ENCODE results near the gene MTMR3.

Gene MTMR3

DNA sequence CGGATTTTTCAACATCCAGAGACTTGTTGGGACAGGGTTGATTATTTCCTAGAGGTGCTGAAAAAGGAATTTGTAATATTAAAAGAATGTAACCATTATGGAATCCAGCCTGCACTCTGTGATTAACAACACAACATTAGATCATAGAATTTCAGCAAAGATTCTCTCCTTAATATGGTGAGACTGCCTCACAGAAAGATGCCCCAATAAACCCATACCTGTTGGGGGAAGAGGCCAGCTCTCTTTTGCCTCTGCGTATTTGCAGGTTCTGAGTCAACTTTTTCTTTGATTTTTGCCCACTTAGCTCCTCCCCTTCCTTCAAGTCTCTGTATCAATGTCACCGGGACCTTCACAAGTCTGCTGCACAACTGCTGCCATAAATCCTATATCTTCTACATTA lies 12.4 kb upstream of the MTMR3 start:
- DNase-seq (ENCODE audit: low spot score): no peak

DNA sequence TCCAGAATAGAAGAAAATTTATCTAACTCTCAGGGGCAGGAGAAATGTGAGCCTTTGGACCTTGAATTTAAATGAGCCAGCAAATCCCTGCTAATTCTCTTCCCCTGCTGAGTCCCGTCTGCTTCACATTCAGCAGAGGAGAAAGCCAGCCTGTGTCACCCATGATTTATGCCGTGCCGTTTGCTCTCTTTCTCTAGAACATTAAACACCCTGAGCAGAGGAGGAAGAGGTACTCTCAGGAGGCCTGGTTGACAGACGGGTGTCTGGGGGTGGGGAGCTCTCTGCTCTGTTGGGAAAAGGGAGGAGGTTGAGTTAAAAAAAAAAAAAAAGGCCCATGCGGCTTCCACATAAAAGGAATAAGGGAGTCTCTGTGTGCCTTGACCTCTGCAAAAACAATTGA lies 11.3 kb upstream of the MTMR3 start:
- DNase-seq (ENCODE audit: low spot score): no peak

DNA sequence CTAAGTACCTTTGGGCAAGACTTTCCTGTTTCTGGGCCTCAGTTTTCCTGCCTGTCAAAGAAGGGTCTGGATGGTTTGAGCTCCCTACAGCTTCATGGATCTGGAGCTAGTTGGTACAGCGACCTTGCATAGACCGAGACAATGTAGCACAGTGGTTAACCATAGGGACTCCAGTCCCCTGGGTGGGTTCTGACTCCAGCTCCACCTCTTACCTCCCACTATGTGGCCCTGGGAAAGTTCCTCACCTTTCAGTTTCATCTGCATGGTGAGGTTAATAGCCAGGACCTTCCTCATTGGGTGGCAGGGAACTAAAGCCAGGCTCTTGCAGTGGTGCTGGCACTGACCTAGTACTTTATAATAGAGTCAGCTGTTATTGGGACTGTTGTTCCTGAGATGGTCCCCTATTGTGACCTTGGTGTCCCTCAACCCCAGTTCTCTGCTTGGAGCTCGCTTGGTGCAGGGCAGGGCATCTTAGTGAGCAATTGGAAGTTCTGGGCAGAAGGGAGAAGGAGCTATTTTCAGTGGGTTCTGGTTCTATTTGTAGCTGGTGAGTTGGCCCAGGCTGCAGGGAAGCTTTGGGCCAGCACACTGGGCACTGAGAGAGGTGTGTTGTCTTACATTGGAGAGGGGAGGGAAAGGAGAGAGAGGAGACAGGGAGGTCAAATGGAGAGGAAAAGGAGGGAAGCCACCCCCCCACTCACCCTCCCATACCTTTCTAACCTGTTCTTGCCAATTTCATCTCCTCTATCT lies 10.7 kb upstream of the MTMR3 start:
- DNase-seq (ENCODE audit: low spot score): no peak

DNA sequence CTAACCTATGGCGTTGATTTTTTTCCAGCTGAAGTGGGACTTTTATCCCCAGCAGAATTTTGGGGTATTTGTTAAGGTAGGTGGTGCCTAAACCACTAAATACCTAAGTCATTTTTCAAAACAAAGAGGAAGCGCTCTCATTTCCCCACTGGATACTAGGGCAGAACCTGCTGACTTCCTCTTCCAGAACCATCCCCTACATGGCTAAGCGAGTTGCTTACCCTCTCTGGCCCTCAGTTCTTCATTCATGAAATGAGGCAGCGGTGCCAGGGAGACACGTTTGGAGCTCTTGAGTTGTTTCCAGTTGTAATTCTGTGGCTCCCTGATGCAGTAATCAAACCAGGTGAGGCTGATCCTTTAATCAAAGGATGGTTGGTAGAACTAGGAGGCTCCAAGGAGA lies 10.0 kb upstream of the MTMR3 start:
- DNase-seq (ENCODE audit: low spot score): no peak

DNA sequence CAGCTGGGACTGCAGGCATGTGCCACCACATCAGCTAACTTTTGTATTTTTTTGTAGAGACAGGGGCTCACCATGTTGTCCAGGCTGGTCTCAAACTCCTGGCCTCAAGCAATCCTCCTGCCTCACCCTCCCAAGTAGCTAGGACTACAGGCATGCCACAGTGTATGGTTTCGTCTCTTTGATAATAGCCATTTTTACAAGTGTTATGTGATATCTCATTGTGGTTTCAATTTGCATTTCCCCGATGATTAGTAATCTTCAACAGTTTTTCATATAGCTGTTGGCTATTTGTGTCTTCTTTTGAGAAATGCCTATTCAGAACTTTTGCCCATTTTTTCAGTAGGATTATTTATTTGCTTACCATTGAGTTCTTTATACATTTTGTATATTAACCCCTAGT lies 9.0 kb upstream of the MTMR3 start:
- DNase-seq (ENCODE audit: low spot score): no peak

DNA sequence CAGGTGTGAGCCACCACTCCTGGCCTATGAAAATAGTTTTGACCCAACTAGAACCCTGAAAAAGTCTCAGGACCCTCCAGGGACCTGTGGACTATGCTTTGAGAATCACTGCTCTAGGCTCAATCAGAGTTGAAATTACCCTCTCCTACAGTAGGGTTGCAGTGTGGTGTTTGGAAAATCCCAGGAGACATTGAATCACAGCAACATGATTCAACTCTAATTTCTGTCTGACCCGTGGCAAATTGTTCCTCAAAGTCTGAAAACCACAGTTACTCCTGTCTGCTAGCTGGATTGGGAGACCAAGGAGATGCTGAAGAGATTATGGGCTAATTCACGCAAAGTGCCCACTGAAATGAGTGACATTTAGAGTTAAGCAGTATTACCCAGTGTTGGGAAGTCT lies 5.4 kb upstream of the MTMR3 start:
- no peak for DNase-seq (ENCODE audit: low spot score)

DNA sequence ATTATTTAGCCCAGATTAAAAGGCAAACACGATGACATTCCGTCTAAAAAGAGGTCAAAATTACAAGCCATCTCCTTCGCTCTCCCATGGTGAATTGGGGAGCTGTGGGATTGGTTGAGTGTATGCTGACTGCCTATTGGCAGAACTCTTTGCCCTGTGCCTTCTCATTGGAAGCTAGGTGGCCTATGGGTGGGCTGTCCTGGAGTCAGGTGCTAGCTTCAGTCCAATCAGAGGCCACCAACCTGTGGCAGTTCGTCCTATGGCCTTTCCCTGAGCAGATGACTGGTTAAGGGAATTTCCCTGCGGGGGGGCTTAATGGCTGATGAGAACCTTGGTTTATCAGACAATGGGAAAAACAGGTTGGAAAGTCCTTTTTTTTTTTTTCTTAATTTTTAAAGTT lies 3.2 kb upstream of the MTMR3 start:
- DNase-seq (ENCODE audit: low spot score): no peak

DNA sequence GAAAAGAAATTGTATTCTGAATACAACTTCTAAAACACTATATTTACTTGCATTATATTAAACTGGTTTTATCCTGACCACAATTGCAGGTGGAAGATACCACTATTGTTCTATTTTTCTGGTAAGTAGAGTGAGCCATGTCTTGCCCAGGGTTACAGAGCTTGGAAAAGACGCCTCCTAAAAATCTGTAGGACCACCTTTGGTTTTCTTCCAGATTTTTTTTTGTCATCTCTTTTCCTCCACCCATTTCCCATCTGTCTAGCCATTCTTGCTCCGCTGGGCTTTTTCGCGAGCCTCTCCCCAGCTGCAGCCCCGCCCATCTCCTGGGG lies 294 bp upstream of the MTMR3 start:
- no peak for DNase-seq (ENCODE audit: low spot score)

DNA sequence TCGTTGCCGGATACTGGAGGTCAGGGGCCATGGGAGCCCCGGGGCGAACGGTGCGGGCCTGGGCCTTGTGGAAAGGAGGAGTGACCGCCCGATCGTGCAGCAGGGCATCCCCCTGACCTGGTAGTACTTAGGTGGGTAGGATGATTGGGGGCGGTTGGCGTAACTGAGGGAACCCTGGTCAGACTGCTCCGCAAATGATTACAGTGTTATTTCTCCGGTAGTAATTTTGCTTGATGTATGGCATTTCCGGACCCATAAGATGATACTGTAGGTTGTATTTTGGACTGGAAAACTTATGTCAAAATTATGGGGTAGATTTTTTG lies 762 bp downstream of the MTMR3 start:
- no peak for DNase-seq (ENCODE audit: low spot score)

DNA sequence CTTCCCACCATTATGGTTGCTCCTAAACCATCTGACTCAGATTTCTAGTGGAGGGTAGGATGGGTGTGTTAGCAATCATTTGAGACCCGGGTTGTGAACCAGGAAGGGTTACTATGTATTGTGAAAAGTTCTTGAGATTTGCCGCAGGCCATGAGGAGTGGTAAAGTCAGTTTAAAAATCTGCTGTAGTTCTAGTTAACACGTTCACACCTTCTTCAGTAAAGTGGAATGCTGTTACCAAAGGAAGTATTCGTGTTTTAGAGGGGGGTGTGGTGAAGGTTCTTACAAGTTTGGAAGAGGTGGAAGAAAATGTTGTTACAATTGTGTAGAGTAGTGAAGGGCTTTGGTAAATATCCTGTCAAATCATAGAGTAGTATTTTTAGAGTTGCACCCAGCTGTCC lies 2.6 kb downstream of the MTMR3 start:
- no peak for DNase-seq (ENCODE audit: low spot score)

DNA sequence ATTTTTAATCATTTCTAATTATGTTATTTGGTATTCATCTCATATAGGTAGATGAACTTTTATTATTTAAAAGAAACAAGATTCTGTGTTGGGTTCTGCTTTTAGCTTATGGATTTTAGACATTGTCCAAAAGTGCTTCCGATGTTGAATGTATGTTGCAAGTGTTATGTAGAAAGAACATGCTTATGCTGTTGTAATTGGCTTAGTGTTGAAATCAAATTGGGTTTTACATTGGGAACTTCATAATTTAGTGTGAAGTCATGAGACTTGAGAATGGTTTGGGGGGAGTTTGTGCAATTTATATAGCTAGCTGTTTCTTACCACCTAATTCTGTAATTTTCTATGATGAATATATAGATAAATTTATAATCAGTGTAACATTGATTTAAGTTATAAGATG lies 3.6 kb downstream of the MTMR3 start:
- DNase-seq (ENCODE audit: low spot score): no peak

DNA sequence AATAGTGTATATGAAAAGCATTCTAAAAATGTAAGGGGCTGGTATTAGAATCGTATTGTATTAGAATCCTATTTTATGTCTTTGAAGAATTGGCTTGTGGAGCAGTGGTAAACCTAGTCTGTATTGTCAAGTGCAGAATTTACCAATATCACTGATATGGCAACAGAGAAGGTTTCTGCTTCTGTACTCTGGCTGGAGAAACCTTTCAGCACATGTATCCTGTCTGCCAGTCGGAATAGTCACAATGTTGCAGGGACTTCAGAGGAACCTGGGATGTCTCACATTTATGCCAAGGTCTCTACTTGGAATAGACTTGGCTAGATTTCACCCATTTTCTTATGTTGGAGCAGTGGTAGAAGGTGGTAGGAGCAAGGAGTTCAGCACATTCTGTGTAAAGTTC lies 4.4 kb downstream of the MTMR3 start:
- no peak for DNase-seq (ENCODE audit: low spot score)

DNA sequence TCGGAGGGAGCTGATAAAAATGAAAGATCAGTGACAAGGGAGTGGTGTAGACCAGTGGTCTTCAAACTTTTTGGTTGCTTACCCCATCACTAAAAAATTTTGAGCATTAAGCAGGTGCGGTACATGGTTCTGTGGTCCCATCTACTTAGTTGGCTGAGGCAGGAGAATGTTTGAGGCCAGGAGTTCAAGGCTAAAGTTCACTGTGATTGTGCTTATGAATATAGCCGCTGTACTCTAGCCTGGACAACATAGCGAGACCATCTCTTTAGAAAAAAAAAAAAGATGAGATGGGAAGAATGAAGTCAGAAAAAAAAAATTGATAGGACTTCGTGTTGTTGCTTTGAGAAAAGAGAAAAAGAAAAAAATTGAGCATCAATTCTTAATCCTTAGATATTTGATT lies 7.8 kb downstream of the MTMR3 start:
- no peak for DNase-seq (ENCODE audit: low spot score)

DNA sequence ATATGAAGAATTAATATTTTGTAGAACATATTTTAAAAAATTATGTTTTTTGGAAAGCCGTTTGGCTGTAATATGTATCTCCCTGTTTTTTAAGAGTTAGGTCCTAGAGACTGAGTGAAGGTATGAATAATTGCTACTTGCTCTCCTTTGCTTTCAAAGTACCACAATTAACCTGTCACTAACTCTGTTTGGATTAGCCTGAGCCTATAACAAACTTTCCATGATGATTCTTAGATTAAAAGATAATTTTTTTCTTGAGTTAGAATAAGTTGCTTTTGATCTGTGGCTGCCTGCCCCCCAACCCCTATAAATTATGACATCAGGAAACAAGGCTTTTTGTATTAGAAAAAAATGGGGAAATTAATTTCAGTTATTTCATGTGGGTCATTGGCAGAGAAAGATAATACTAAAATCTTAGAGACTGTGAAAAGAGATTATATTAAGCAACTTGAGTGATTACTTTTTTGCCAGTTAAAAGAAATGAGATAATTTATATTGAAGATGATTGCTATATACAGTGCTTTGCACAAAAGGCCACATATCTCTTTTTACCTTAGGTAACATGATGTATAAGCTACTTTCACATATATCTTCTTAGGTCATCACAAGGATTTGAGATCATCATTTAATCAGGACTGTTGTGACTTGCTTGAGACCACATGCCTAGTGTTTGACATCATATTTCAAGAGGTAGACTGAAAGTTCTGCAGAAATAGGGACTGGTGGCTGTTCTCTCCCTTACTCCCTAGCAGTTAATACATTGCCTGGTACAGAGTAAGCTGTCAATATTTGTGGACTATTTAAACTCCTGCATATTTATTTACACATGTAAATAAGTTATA lies 9.6 kb downstream of the MTMR3 start:
- no peak for DNase-seq (ENCODE audit: low spot score)

DNA sequence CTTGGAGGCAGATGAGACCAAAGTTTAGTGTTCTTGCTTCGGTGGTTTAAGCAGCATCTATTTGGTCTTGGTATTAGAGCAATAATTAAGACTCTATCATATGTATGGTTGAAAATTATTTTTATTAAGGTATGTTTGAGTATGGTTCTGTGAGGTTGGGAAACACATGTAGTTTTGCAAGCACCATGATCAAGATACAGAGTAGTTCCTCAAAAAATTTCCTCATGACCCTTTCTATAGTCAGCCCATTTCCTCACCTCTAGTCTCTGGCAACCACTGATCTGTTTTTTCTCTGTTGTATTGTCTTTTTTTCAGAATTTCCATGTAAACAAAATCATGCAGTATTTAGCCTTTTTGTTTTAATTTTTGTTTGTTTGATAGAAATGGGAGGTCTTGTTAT lies 18.4 kb downstream of the MTMR3 start:
- DNase-seq (ENCODE audit: low spot score): no peak

DNA sequence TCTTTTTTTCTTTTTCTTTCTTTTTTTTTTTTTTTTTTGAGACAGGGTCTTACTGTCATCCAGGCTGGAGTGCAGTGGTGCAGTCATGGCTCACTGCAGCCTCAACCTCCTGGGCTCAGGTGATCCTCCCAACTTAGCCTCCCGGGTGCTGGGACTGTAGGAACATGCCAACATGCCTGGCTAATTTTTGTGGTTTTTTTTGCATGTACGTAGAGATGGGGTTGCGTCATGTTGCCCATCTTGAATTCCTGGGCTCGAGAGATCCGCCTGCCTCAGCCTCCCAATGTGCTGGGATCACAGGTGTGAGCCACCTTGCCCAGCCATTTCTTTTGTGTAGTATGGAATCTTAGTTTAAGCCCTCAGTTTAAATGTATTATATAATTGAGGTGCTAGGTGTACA lies 20.4 kb downstream of the MTMR3 start:
- DNase-seq (ENCODE audit: low spot score): no peak

DNA sequence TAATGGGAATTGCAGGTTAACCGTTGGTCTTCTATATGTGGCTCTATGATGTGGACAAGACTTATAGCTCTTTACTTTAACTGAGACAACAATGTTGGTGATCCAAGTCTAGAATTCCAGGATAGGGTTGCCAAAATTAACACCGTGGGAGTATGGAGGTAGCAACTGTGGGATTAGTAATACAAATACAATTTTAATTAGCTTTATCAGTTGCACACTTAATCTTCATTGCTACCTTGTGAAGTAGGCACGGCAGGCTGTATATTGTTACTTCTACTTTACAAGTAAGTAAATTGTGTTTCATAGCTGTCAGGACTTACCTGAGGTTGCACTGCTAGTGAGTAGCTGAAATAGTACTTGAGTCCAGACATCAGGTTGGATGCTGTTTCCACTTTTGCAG lies 21.0 kb downstream of the MTMR3 start:
- no peak for DNase-seq (ENCODE audit: low spot score)

DNA sequence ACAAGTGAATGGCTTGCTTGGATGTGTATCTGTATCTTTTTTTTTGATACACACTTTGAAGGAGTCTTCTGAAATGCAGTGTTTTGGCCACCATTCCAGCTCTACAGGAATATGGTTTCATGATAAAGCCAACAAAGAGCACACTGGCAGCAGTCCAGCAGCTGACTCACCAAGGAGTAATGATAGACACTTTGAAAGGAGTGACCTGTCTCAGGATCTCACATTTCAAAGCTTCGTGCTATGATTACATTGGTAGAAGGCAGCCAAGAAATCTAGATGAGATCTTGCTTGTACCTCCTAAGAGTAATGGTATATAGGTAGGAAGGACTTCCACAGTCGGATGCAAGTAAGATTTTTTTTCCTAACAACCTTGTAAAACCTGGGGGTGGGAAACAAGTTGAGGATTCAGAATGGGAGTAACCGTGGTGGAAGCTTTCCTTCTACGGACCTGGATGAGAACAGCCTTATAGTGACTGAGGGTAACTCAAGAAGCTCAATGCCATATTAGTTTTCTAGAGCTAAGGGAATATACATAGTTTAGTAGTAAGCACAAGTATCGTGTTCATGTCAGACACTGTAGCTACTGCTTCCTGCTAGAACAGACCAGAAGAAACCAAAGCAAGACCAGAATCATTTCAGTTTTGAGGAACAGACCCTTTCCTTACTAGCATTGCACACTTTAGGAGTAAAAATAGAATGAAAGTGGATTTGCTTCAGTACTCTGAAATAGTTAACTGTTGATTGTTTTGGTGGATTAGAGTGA lies 25.0 kb downstream of the MTMR3 start:
- peak; percentile 91 for DNase-seq (ENCODE audit: low spot score)

DNA sequence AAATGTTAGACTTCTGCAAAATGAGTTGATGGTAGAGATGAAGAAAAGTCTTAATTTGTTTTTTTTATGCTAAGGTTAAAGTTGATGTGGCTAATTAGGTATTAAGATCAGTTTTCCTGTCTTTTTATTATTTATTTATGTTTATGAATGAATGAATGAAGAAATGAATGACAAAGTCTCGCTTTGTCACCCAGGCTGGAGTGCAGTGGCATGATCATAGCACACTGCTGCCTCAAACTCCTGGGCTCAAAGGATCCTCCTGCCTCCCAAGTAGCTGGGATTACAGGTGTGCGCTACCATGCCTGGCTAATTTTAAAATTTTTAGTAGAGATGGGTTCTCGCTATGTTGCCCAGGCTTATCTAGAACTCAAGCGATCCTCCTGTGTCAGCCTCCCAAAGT lies 29.2 kb downstream of the MTMR3 start:
- DNase-seq (ENCODE audit: low spot score): no peak

DNA sequence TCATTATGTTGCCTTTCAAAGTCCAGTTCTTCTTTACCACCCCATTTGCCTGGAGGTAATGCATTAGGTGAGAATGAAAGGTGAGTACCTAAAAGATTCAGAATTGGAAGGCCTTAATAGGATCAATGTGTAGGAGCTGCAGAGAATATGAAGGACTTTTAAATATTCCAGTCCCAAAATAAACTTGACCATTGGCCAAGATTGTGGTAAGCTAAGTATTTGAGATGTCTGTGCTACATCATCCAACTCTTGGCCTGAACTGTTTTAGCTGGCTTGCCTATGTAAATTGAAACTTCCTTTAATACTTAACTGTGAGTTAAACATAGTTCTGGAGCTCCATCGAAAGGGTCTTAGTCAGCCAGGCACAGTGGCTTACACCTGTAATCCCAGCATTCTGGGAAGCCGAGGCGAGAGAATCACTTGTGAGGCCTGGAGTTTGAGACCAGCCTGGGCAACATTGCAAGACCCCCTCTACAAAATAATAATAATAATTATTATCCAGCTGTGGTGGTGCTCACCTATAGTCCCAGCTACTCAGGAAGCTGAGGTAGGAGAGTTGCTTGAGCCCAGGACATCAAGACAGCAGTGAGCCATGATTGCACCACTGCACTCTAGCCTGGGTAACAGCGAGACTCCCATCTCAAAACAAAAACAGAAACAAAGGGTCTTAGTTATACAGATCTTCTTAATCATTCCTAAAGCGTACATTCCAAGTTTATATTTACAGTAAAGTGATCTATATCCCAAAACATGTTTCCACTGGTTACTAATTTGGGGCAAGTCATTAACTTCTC lies 29.8 kb downstream of the MTMR3 start:
- no peak for DNase-seq (ENCODE audit: low spot score)

DNA sequence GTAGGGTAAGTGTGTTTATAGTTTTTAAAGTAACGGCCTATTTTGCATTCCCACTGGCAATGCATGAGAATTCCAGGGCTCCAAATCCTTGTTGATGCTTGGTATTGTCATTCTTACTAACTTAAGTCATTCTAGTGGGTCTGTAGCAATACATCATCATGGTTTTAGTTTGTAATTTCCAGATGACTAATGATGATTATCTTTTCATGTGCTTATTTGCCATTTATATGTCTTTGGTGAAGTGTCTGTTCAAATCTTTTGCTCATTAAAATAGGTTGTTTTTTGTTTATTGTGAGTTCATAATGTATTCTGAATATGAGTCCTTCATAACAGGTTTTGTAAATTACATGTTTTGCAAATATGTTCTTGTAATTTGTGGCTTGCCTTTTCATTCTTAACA lies 31.2 kb downstream of the MTMR3 start:
- DNase-seq (ENCODE audit: low spot score): no peak

DNA sequence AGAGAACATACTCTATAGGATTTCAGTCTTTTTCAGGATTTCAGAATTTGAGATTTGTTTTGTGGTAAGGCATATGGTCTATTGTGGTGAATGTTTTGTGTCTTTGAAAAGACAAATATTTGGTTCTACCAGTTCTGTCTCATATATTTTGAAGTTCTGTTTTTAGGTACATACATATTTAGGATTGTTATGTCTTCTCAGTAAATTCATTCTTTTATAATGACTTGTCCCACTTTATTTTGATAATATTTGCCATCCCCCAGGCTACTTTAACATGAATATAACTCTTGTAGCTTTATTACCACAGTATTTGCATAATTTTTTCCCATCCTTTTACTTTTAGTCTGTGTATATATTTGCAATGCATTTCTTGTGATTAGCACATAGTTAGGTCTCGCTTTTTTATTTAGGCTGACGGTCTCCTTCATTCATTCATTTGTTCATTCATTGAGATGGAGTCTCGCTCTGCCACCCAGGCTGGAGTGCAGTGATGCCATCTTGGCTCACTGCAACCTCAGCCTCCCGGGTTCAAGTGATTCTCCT lies 32.1 kb downstream of the MTMR3 start:
- no peak for DNase-seq (ENCODE audit: low spot score)

All from hematopoietic multipotent progenitor cell treated with erythropoietin and hydrocortisone succinate and interleukin-3 and kit ligand, for 17 days (in vitro differentiated cells).